Activated CD8-positive, alpha-beta T cell treated with anti-CD3 and anti-CD28 coated beads for 36 hours (primary cell): Measurements from ENCODE around the gene SHROOM3. TPM values are rescaled to one million over a fixed set of nuclear protein-coding genes. Genes with fewer than 3 reads are reported as not detected.

Source experiments
- ATAC-seq: fragments of 200-7000 bp; cut with Tn5 transposase; one replicate; pipeline ENCODE4 v1.10.0; 2021; ENCODE audit warnings: mild to moderate bottlenecking, moderate library complexity
- CTCF ChIA-PET: fragments of 350-600 bp; sonication (Branson Sonifier 250); formaldehyde crosslinking; loops from one replicate; lab custom pipeline; 2021; ENCODE audit warnings: antibody characterized with exemption; lab: Charles Lee
- POLR2A ChIA-PET: fragments of 350-600 bp; sonication (Branson Sonifier 250); formaldehyde crosslinking; loops from one replicate; lab custom pipeline; 2021; ENCODE audit warnings: antibody characterized with exemption; lab: Charles Lee
- DNase-seq: peaks from one replicate; pipeline ENCODE4 v3.0.0-alpha.2; 2020
- H3K27ac Mint-ChIP-seq: one replicate; pipeline ENCODE4 v1.8.0; 2021; ENCODE audit warnings: mild to moderate bottlenecking, mixed read lengths
- H3K27me3 Mint-ChIP-seq: one replicate; pipeline ENCODE4 v1.8.0; 2021; ENCODE audit warnings: mixed read lengths
- H3K36me3 Mint-ChIP-seq: one replicate; pipeline ENCODE4 v1.8.0; 2021; ENCODE audit warnings: low read depth, mixed read lengths
- H3K4me1 Mint-ChIP-seq: one replicate; pipeline ENCODE4 v1.8.0; 2021; ENCODE audit warnings: low read depth, mixed read lengths
- H3K4me3 Mint-ChIP-seq: one replicate; pipeline ENCODE4 v1.8.0; 2021; ENCODE audit warnings: mild to moderate bottlenecking, moderate library complexity, mixed read lengths
- H3K9me3 Mint-ChIP-seq: one replicate; pipeline ENCODE4 v1.8.0; 2021; ENCODE audit warnings: mixed read lengths
- intact Hi-C: fragments of 100-400 bp; cut with micrococcal nuclease; formaldehyde crosslinking; loops from one replicate; pipeline ENCODE4 v1.10.0; 2022
- total RNA-seq, 2 experiments: library from RNA; stranded (reverse); gene quantifications; one replicate each; pipeline ENCODE4 v1.2.3, GENCODE V29; 2021
- TF ChIP-seq, protein P1 (sequence below): fragments of 200-600 bp; IDR thresholded peaks from one replicate; pipeline ENCODE4 v1.8.0; 2022; ENCODE audit warnings: antibody characterized with exemption, mild to moderate bottlenecking

SHROOM3 gene
- total RNA-seq, 2 experiments from 2014 or later, result not detected

GRCh38 chr4:76443376-76443775, 8.3 kb downstream of the SHROOM3 start:
- POLR2A ChIA-PET, result no interaction called here
- Mint-ChIP-seq H3K27ac (no peak overlapping the region), H3K4me3 (no peak overlapping the region), H3K36me3 (no peaks in the 10 kb centered on the region), H3K4me1 (no peaks in the 10 kb centered on the region), H3K9me3 (no peaks in the 10 kb centered on the region), H3K27me3 (peaks cover 21% of the 10 kb centered on the region)
- DNase-seq (no peak), ATAC-seq (no peak)
- intact Hi-C loops, result no loop called here
- TF ChIP-seq, protein P1, sequence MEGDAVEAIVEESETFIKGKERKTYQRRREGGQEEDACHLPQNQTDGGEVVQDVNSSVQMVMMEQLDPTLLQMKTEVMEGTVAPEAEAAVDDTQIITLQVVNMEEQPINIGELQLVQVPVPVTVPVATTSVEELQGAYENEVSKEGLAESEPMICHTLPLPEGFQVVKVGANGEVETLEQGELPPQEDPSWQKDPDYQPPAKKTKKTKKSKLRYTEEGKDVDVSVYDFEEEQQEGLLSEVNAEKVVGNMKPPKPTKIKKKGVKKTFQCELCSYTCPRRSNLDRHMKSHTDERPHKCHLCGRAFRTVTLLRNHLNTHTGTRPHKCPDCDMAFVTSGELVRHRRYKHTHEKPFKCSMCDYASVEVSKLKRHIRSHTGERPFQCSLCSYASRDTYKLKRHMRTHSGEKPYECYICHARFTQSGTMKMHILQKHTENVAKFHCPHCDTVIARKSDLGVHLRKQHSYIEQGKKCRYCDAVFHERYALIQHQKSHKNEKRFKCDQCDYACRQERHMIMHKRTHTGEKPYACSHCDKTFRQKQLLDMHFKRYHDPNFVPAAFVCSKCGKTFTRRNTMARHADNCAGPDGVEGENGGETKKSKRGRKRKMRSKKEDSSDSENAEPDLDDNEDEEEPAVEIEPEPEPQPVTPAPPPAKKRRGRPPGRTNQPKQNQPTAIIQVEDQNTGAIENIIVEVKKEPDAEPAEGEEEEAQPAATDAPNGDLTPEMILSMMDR, result no peak
- CTCF ChIA-PET, result interaction anchor here (1.2 kb wide), 1 partner anchor 65 kb away, joined by 3 read pairs; no protein-coding TSS in a partner anchor

GRCh38 chr4:76445911-76446310, 10.9 kb downstream of the SHROOM3 start:
- CTCF ChIA-PET, result no interaction called here
- H3K4me3 Mint-ChIP-seq, result no peak overlapping the region
- TF ChIP-seq, protein P1, result no peak
- intact Hi-C loops, result no loop called here
- POLR2A ChIA-PET, result no interaction called here
- ATAC-seq (no peak), DNase-seq (no peak)
- no peak overlapping the region for H3K27ac Mint-ChIP-seq
- peaks cover 2% of the 10 kb centered on the region for H3K4me1 Mint-ChIP-seq
- peaks cover 10% of the 10 kb centered on the region for H3K27me3 Mint-ChIP-seq
- H3K9me3 Mint-ChIP-seq, result no peaks in the 10 kb centered on the region
- no peaks in the 10 kb centered on the region for H3K36me3 Mint-ChIP-seq

DNA sequence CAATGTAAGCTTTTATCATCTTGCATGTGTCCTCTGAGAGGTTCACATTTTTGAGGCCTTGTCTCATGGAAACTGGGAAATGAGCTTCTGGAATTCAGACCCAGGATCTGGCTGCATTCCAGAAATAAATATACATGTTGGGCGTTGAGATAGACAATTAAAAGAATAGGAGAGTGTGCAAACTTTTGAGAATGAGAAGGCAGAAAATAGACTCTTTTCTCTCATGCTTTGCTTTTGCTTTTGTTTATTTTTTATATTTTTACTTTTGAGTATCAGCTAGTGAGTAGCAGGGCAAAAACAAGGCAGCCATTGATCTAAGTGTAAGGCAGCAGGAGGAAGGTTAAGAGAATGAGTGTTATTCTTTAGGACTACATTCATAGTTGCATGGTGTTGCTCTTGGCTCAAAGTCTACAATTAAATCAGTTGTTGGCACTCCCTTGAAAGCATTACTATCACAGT, 12.4 kb downstream of the SHROOM3 start:
- H3K27me3 Mint-ChIP-seq, result peaks cover 10% of the 10 kb centered on the region
- no peaks in the 10 kb centered on the region for H3K9me3 Mint-ChIP-seq
- POLR2A ChIA-PET, result no interaction called here
- peaks cover 2% of the 10 kb centered on the region for H3K4me1 Mint-ChIP-seq
- ATAC-seq (no peak), DNase-seq (no peak)
- no peak overlapping the region for H3K4me3 Mint-ChIP-seq
- H3K27ac Mint-ChIP-seq, result no peak overlapping the region
- H3K36me3 Mint-ChIP-seq, result no peaks in the 10 kb centered on the region
- TF ChIP-seq, protein P1, result no peak
- CTCF ChIA-PET, result interaction anchor here (2.0 kb wide), 1 partner anchor 16 kb away, joined by 5 read pairs; no protein-coding TSS in a partner anchor
- intact Hi-C loops, result no loop called here

DNA sequence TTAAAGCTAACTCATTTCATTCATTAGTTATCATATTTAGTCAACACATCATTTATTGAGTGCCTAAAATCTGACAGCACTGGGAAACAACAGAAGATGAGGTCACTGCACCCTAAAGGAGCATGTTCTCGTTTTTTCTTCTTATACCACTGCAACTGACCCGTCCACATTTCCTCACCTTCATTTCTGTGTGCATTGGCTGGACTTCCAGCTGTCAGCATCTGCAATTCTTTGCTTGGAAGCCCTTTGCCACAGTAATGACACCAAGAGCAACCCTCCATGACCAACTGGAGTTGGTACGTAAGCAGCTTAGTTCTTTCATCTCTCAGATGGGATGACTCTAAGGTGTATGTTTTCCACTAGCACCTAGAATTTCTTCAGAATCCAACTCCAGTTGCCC, 13.2 kb downstream of the SHROOM3 start:
- intact Hi-C loops, result no loop called here
- ChIA-PET POLR2A (no interaction called here), CTCF (interaction anchor here (0.8 to 2.0 kb wide), 3 partner anchors 12 to 18 kb away, joined by 4 to 5 read pairs (median 5); no protein-coding TSS in a partner anchor)
- Mint-ChIP-seq H3K27me3 (peaks cover 10% of the 10 kb centered on the region), H3K9me3 (no peaks in the 10 kb centered on the region), H3K36me3 (no peaks in the 10 kb centered on the region), H3K4me3 (no peak overlapping the region), H3K27ac (no peak overlapping the region), H3K4me1 (peaks cover 2% of the 10 kb centered on the region)
- TF ChIP-seq, protein P1, result no peak
- no peak for DNase-seq
- no peak for ATAC-seq

DNA sequence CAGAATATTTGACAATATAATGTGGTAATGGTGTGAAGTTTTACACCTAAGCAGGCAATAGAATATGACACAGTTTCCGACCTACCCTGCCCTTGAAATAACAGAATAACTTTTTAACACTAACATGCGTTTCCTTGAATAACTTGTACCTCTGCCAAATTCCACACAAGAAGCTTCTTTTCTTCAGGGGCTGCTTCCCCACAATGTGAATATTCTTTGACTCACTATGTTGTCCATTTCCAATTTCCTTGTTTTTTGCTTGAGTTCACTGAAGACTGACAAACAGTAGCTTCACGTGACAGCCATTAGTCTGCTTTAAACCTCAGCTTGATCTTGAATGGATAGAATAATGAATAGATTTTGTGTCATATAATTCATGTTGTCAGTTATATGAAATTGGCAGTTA, 14.3 kb downstream of the SHROOM3 start:
- no peak for DNase-seq
- ChIA-PET CTCF (interaction anchor here (0.9 to 2.0 kb wide), 2 partner anchors 13 to 16 kb away, joined by 3 to 5 read pairs; no protein-coding TSS in a partner anchor), POLR2A (no interaction called here)
- no peak for ATAC-seq
- intact Hi-C loops, result no loop called here
- TF ChIP-seq, protein P1, result no peak
- Mint-ChIP-seq H3K27me3 (peaks cover 10% of the 10 kb centered on the region), H3K4me3 (no peak overlapping the region), H3K36me3 (no peaks in the 10 kb centered on the region), H3K9me3 (no peaks in the 10 kb centered on the region), H3K4me1 (peaks cover 2% of the 10 kb centered on the region), H3K27ac (no peak overlapping the region)
